HG02642 (cell line): ENCODE results near the gene TMEM132E.

Experiments
- ATAC-seq: cut with Tn5 transposase; IDR thresholded peaks from one replicate; pipeline ENCODE4 v1.9.1; 2021; ENCODE audit warnings: mild to moderate bottlenecking; ENCODE audit not compliant: unreplicated experiment, poor library complexity

Gene TMEM132E

DNA sequence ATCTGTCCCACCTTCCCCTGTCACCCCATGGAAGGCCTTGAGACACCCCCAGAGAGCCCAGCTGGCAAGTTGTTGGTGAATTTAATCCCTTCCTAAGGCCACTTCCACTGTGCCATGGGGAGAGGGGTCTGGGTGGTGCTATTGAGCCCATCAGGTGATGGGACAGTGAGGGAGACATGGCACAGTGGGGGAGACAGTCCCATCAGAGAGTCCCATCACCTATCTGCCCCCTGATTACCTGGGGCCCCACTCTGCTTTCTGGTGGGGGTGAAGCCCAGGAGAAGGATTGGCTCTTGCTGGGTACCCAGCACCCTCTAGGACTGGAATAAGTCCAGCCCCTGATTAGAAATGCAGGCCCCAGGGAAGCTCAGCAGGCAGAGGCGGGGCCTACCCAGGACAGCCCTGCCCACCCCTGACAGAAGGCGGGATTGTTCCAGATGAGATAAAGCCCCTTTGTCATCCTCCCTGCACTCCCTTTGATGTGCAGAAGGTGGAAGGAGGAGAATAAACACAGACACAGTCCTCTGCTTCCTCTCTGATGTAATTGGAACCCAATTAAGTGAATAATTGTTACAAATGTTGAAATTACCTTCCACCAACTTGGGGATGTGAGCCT lies 18.9 kb downstream of the TMEM132E start:
- ATAC-seq: no peak

- no peak for ATAC-seq
Measured at GRCh38 chr17:34601416-34601815, 22.0 kb downstream of the TMEM132E start.

GRCh38 chr17:34603974-34604373 lies 24.6 kb downstream of the TMEM132E start:
- no peak for ATAC-seq

DNA sequence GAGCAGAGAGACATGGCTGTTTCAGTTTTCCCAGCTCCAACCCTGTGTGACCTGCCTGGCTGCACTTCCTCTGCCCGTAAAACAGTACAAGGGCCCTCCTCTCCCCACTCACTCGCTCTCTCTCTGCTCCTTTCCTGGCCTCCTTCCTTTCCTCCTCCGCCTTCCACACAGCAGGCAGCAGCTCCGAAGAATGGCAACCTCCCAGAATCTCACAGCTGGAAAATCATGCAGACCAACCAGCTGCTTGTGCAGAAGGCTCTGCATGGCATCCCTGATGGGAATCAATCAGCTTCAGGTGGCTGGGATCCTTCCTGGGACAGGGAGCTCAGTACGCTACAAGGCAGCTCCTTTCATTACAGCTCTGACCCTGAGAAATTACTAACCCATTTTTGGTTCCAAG lies 27.4 kb downstream of the TMEM132E start:
- no peak for ATAC-seq

- ATAC-seq: no peak
Measured at GRCh38 chr17:34607917-34608316, 28.5 kb downstream of the TMEM132E start.

DNA sequence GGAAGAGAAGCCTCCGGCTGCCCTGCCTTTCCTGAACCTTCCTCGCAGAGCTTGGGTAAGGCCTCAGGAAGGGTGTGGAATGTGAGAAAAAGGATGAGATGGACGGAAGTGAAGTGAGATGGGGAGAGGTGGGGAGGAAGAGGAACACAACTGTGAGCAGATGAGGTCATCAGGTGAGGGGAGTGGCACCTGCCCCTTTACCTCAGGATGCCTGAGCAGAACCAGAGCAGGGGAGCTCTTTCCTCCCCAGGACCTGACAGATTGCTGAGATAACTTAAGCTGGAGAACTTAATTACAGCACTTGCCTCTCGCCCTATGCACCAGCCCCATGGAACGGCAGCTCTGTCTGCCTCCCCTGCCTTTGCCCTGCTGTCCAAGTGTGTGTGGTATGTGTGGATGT lies 29.8 kb downstream of the TMEM132E start:
- no peak for ATAC-seq

DNA sequence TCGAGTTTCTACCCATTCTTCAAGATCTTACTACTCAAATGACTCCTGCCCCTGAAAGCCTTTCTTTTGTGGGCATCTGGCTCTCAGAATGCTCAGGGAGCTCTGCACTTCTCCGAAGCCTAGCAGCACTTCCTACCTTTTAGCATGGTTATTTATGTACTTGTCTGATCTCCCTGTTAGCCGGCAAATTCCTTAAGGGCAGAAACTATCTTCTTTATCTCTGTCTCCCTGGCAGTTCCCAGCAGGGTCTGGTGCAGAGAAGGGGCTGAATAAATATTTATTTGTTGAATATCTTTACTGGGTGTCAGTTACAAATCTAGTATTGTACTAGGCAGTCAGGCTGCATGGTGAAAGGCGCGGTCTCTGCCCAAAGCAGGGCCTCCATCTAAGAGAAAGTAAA lies 30.7 kb downstream of the TMEM132E start:
- no peak for ATAC-seq

- no peak for ATAC-seq
Measured at GRCh38 chr17:34610506-34610905, 31.1 kb downstream of the TMEM132E start.

- ATAC-seq: no peak
Measured at GRCh38 chr17:34613064-34614019, 34.0 kb downstream of the TMEM132E start.

GRCh38 chr17:34614698-34615097 lies 35.3 kb downstream of the TMEM132E start:
- no peak for ATAC-seq

- no peak for ATAC-seq
Measured at GRCh38 chr17:34615326-34615725, 35.9 kb downstream of the TMEM132E start.

DNA sequence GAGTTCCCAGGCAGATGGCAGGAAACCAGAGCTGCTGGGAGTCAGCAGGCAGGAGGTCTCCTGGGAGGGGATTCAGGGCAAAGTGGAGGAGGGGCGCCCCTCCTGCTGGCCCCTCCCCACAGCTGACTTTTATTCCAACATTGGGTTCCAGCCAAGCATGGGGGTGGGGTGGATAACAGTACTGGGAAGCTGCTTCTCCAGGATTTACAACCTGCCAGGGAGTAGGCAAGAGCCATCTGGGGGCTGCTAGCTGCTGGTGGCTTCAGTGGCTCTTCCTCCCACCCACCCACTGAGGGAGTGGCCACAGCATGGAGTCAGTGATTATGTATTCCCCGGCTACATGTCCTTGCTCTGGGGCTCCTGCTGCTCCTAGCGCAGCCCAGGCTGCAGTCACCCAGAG lies 36.8 kb downstream of the TMEM132E start:
- no peak for ATAC-seq

DNA sequence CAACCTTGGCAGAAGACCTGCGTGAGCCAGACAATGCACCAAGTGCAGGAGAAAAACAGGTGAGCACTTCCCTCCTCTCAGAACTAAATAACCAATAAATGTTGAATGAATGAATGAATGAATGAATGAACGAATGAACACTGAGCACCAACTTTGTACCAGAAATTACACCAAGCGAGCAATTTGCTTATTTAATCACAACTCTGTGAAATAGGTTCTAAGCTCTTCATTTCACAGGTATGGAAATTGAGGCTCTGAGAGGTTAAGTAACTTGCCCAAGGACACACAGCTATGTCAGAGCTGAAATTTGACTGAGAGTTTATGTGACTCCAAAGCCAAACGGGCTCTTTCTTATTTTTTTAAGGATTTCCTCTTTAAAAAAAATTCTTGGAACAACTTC lies 38.0 kb downstream of the TMEM132E start:
- ATAC-seq: no peak

DNA sequence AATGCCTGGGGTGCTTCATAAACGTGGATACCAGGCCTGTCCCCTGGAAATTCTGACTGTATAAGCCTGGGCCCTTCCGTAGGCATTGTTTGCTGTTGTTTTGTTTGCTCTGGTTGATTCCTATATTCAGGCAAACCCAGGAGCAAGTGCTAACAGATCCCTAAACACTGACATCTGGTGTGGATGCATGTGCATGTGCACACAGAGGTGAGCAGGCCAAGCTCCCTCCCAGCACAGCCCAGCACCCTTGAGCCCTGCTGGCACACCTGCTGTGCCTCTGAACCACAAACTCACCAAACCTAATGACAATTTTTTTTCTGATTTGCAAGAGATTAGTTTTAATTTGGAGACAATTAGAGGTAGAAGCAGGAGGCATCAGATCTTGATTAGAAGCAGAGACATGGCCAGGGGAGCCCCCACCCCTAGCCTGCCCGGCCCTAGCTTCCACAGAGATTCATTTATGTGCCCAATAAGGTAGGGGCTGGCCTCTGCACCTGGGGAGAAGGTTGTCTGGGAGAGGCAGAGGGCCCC lies 40.4 kb downstream of the TMEM132E start:
- ATAC-seq: no peak

GRCh38 chr17:34620458-34620857 lies 41.1 kb downstream of the TMEM132E start:
- ATAC-seq: no peak

GRCh38 chr17:34622862-34623623 lies 43.7 kb downstream of the TMEM132E start:
- ATAC-seq: no peak

GRCh38 chr17:34623856-34624766 lies 44.7 kb downstream of the TMEM132E start:
- ATAC-seq: no peak

DNA sequence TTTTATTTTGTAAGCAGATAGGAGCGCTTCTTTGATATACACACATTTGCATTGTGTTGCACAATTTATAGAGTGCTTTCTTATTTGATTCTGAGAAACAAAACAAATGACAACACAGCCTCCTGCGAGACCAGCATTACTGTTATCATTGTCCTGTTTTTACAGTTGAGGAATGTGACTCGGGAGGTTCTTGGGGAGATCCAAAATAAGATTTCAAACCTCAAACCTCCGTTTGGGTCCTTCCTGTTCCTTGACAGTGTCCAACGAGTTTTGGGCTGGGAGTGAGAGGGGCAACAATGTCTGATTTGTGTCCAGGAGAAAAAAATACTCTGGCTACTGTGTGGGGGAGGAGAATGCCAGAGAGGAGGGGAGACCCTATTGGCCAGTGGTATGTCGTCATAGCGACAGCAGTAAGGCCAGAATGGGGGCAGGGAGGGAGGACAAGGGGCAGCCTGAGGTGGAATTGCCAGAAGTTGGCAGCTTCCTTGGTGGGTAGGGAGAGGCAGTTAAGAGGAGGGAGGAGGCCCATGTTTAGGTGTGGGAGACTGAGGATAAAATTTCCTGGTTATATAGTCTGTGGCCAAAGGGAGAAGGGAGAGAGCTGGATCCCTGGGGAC lies 45.5 kb downstream of the TMEM132E start:
- ATAC-seq: no peak

DNA sequence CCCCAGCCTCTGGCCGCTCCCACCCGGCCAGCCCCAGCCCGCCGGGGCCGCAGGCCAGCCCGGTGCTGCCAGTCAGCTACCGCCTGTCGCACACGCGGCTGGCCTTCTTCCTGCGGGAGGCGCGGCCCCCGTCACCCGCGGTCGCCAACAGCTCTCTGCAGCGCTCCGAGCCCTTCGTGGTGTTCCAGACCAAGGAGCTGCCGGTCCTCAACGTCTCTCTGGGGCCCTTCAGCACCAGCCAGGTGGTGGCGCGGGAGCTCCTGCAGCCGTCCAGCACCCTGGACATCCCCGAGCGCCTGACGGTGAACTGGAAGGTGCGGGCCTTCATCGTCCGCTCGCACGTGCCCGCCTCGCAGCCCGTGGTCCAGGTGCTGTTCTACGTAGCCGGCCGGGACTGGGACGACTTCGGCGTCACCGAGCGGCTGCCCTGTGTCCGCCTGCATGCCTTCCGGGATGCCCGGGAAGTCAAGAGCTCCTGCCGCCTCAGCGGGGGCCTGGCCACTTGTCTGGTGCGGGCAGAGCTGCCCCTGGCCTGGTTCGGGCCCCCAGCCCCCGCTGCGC lies 46.8 kb downstream of the TMEM132E start:
- ATAC-seq: no peak
